NCI-H1105 treated with DMSO at 0.1 percent for 48 hours (cell line): ENCODE data around the gene SYTL4.
A peak's percentile ranks its signal among the peaks of the same experiment; 100 is the strongest.

ENCODE experiments used
- DNase-seq: peaks from one replicate; lab custom pipeline; 2025; lab: John Stamatoyannopoulos, UW

Gene SYTL4

DNA sequence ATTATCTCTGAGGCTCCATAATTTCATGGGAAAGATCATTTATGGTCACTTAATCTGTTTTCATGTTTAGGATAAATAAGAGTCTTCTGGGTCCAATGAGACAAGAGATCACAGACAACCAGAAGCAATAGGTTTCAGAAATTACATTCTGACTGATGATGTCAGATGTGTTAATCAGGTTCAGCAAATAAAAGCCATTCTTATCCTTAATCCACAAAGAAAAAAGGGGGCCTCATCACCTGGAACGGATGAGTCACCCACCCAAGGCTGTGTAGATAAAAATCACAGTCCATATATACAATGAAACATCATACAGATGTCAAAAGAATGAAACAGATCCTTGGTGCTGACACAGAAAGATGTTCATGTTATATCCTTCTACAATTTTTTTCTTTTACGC, 36.6 kb downstream of the SYTL4 start:
- no peak for DNase-seq

- no peak for DNase-seq
Observed at GRCh38 chrX:100687546-100687945, 44.4 kb downstream of the SYTL4 start.

DNA sequence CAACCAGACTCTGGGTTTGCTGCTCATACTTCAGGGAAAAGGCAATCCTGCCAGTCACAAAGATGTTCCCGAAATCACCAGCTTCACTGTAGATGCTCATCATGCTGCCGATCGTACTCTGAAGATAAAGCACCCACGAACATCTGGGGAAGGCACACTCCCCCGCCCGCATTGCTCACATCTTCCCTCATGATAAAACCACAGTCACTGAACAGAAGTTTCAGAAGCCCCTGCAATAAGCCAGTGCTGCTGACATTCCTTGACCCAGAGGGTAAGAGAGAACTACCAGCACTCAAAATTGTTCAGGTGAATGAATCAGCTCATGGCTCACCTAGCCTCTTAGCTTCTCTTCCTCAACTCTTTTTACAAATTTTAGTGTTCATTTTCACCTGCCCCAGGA, 44.8 kb downstream of the SYTL4 start:
- DNase-seq: no peak

DNA sequence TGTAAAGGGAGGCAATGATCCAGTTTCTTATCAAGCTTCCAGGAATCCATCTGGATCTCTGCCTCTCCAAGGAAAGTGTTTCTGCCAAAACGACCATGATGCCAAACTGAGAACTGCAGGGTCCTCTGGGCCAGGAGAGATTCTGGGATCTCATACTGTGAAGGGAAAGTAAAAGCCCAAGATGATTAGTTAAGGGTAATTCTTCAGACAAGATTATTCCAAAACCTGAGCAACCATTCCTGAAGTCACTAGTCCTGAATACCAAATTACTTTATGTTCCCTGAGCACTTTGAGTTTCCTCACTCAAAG, 46.0 kb downstream of the SYTL4 start:
- no peak for DNase-seq

DNA sequence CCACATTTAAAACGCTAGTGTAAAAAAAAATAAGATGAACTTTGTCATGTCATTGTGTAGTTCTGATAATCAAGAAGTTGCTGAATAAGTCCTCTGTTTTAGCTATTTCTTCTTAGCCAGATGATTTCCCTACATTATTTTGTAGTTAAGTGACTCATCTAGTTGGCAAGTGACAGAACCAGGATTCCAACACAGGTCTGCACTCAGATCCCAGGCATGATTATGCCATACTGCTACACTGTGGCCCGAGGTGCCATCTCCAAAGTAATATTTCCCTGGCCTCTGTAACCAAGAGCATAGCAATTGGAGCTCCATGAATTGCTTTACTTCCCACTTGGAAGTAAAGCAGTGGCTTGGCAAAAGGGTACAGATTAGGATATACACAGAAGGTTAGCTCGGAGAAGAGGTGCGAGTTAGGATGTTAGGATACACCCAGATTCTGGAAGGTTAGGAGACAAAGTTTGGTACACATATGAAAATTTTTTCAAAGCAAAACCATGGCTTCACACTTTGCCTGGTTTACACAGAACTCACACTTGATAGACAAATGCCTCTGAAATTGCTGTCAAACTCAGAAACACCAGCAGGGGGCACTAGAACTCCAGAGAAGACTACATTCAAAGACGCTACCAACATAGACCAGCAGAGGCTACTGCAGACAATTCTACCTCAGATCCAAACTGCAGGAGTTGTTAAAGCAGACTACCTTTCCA, 46.5 kb downstream of the SYTL4 start:
- DNase-seq: peak; percentile 74

DNA sequence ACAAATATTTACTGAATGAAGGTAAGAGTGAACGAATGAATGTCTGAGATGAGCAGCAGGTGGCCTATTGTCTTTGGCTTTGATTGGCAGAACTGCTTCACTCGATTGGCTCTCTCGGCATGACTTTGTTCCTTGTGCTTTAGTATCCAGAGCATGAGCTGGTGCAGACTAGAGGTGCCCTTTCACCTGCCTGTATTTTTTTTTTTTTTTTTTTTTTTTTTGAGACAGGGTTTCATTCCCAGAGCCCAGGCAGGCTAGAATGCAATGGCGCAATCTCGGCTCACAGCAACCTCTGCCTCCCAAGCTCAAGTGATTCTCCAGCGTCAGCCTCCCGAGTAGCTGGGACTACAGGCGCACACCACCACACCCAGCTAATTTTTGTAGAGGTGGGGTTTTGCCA, 49.0 kb downstream of the SYTL4 start:
- DNase-seq: no peak

- no peak for DNase-seq
Observed at GRCh38 chrX:100681599-100681998, 50.3 kb downstream of the SYTL4 start.

- DNase-seq: no peak
Observed at GRCh38 chrX:100680756-100681155, 51.2 kb downstream of the SYTL4 start.

- DNase-seq: no peak
Observed at GRCh38 chrX:100677611-100678181, 54.2 kb downstream of the SYTL4 start.

GRCh38 chrX:100674705-100675104, 57.2 kb downstream of the SYTL4 start:
- DNase-seq: no peak

DNA sequence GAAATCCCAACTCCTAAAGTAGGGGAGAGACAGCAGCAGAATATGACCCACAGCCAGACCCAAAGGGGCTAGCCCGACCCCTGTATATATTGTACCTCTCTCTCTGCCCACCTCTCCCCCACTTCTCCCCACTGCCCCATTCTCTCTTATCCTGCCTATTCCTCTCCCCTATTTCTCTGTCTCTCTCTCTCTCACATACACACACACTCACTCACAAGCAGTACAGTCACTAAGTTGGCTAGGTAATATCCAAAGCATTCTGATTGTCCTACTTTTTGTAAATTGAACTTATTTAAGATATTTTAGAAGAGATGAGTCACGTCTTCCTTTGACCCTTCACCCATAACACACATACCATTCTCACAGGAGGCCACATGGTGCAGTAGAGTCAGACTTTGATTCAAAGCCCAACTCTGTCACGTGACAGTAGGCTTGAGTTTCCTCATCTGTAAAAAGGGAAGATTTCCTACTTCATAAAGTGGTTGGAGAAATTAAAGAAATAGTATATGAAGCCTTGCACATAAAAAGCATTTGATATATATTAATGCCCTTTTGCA, 58.4 kb downstream of the SYTL4 start:
- DNase-seq: no peak

DNA sequence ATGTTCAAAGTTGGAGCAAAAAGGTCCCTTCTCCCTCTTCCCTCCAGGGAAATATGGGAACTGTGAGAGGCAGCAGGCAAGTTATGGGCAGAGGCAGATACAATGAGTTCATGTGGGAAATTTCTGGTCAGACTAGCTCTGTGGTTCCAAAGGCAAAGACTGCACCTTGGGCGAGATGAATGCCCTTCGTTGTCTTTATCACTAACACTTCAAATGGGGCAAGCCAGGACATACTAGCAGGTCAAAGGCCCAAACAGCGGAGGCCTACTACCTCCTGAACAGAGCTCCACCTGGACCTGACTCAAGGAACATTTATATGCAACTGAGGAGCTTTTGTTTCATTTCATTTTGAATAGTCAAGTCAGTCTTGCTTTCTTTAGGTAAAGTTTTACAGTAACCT, 59.0 kb downstream of the SYTL4 start:
- DNase-seq: no peak

- peak; percentile 3 for DNase-seq
Observed at GRCh38 chrX:100663642-100664041, 68.3 kb downstream of the SYTL4 start.

GRCh38 chrX:100662796-100663195, 69.1 kb downstream of the SYTL4 start:
- DNase-seq: no peak

DNA sequence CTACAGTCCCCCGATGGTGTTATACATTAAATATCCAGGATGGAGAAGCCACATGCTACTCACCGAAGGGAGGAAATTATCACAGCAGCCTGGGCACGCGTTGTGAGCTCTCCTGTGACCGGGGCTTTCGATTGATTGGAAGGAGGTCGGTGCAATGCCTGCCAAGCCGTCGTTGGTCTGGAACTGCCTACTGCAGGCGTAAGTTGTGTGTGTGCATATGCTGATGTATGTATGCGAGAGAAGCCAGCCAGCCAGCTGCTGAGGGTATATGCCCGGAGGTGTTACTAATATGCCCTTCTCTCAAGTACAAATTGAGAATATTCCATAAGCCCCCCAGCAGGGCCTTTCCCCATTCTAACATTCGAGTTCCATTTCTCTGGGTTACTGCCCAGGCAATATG, 69.8 kb downstream of the SYTL4 start:
- DNase-seq: no peak

DNA sequence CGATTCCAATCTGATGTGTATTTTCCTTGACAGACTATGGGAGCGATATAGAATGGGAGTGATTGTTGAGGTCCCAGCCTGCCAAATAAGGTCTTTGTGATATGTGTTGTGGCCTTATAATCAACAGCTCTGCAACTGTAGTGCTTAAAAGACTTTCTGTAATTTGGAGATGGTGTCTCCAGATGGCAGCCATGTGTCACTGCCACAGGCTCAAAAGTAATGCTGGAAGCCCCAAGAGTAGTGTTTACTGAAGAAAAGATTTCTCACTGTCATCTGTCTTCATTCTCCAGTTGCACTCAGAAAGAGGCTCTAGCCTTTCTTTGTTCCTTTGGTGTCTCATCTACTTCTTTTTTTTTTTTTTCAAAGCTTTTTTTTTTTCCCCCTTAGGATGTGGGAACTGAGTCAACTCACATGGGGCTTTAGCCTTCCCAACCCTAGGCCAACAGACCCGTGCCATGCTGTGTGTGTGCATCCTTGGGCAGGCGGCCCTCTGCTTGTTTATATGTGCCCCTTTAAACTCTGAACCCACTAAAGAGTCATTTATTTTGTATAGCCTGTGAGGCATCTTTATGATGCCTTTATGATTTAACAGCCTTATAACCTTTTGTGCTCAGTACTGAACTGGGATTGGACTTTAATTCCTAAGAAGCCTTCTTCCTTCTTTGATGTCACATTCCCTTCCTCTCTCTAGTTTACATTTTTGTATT, 72.3 kb downstream of the SYTL4 start:
- no peak for DNase-seq

DNA sequence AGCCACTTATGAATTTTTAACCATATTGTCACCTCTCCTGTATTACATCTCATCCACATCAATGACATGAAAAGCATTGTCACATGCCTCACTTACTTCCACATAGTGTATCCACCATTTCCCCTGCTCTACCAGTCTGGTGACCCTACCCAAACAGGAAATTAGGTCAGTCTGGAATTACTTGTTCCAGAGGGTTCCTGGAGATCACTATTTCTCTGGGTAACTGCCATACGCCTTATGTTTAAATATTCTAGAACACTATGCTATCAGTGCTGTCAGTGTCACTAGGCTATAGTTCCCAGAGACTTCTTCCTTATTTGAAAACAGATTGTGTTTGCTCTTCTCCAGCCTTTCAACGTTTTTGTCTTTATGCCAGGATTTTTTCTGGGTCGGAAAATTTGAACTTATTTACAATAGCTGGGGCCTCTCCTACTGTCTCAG, 73.0 kb downstream of the SYTL4 start:
- no peak for DNase-seq

DNA sequence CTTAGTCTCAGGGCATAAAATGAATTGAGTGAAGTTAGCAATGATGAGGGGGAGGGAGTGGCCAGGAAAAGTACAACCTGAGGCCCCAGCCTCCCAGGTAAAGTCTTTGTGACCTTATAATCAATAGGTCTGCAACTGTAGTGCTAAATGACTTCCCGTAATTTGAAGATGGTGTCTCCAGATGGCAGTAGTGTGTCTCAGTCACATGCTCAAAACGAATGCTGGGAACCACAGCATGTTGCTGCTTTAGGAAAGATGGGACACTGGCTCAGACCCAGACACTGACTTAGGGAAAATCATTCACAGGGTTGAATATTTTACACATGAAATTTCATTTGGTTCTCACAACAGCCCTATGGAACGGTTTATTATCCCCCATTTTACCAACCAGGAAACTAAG, 77.7 kb downstream of the SYTL4 start:
- DNase-seq: peak; percentile 25

GRCh38 chrX:100652266-100652665, 79.7 kb downstream of the SYTL4 start:
- no peak for DNase-seq

DNA sequence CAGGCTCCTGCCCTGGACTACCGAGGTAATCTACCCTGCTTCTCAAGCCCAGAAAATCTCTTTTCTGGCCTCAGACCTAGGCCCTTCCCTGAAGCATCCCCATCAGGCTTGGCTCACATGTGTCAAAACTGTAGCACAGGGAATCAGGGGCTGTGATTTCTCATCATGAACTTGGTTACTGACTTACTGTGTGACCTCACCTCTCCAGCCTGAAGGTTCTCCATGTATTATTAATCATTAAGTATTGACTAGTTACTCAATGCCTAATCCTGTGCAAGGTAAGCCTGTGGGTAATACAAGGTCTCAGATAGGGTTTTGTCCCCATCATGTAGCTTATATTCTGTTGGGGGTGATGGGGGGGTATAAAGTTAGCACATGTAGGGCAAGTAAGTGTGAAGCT, 81.1 kb downstream of the SYTL4 start:
- DNase-seq: no peak

GRCh38 chrX:100649550-100650356, 82.2 kb downstream of the SYTL4 start:
- DNase-seq: no peak
